ENCODE measurements around the gene MET. TPM values are rescaled to one million over a fixed set of nuclear protein-coding genes. Genes with fewer than 3 reads are reported as not detected.
A peak's percentile ranks its signal among the peaks of the same experiment; 100 is the strongest.

Gene MET
- total and polyA plus RNA-seq, 4 donors, result 10.2 to 41.9 (median 25.4) TPM

DNA sequence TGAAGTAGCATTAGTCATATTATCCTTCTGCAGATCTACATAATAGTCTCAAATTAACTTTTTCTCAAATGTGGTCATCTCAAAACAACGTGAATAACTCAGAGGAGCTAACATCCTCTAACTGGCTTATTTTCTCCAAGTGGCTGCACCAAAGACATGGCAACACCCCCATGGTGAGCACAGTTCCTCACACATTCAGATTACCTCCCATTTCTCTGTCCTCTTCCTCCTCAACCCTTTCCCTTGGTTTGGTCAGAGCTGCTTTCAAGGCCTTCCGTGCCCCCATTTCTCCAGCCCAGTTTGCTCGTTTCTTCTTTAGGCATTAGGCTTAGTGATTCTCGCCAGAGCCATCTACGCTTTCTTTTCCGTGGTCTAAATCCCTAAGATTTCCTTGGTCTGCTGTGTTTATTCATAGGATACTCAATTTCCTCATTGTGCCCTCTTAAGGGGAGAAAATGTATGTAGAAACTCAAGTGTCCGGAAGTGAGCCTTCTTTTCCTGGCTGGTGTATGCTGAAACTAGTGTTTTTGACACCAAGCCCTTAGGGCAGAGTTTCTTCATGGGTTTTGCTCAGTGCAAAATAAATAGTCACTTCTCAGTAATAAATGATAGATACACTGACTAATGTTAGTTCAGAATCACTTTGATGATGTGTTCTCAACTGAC, 2.6 kb downstream of the MET start:
- 72% methylated on average over 7 of the region's 7 CpGs for WGBS
- DNase-seq (ENCODE audit: low spot score), result no peak
- no peak overlapping the region for H3K9ac ChIP-seq (ENCODE audit: low read depth in 1 of 2, low read length in 2 of 2)
- TF ChIP-seq HNF4A (conservative IDR thresholded peaks at IDR 0.05), result peak in 1 of 2 donors; percentile 12
- TF ChIP-seq EGR1 (IDR thresholded peaks at IDR 0.05; ENCODE audit: low read depth in 2 of 2), result no peak
- TF ChIP-seq RAD21 (IDR thresholded peaks at IDR 0.05), result peak in 1 of 2 donors; percentile 19
- H3K36me3 ChIP-seq (ENCODE audit: control insufficient read depth in 4 of 4, insufficient read depth in 3 of 4, low read depth in 1 of 4, low read length in 3 of 4), result no peaks in the 10 kb centered on the region
- H3K27me3 ChIP-seq (ENCODE audit: control insufficient read depth in 4 of 4, insufficient read depth in 4 of 4, low read length in 3 of 4), result no peaks in the 10 kb centered on the region
- H3K4me1 ChIP-seq (ENCODE audit: control insufficient read depth in 4 of 4, insufficient read depth in 4 of 4, low read length in 3 of 4), result peaks cover 0 to 15% (median 8%) of the 10 kb centered on the region in 4 donors
- H3K4me3 ChIP-seq (ENCODE audit: low read depth in 1 of 3, low read length in 3 of 3), result peak overlapping the region in 1 of 3 donors; percentile 13
- H3K9me3 ChIP-seq (ENCODE audit: control insufficient read depth in 4 of 4, low read length in 3 of 4), result no peaks in the 10 kb centered on the region
- H3K27ac ChIP-seq (ENCODE audit: low read depth in 1 of 2, low read length in 2 of 2), result peak overlapping the region; percentile 44

DNA sequence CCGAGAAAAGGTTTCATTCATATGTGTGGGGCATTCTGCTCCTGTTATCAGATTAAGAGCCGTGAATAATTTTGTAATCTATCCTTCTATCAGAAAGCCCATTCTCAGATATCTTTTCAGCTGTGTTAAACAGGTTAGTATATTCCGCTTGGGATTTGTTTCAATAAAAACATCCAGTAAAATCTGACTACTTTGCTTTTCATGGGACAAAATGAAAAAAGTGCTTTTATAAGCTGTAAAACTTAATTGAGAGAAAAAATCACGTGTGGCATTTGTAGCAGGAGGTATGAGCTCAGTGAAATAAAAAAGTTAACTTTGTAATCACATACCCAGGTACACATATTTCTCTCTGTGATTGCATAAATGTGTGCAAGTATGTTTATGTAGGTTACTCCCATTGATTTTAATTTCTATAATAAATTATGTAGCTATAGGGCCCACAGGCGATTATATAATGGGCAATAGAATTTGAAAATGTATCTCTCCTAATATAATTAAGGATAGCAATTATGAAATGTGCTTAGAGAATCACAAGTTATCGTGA, 3.9 kb downstream of the MET start:
- Histone ChIP-seq H3K27me3 (ENCODE audit: control insufficient read depth in 4 of 4, insufficient read depth in 4 of 4, low read length in 3 of 4) (no peaks in the 10 kb centered on the region), H3K4me1 (ENCODE audit: control insufficient read depth in 4 of 4, insufficient read depth in 4 of 4, low read length in 3 of 4) (peaks cover 0 to 15% (median 6%) of the 10 kb centered on the region in 4 donors), H3K36me3 (ENCODE audit: control insufficient read depth in 4 of 4, insufficient read depth in 3 of 4, low read depth in 1 of 4, low read length in 3 of 4) (no peaks in the 10 kb centered on the region), H3K27ac (ENCODE audit: low read depth in 1 of 2, low read length in 2 of 2) (no peak overlapping the region), H3K9ac (ENCODE audit: low read depth in 1 of 2, low read length in 2 of 2) (no peak overlapping the region), H3K4me3 (ENCODE audit: low read depth in 1 of 3, low read length in 3 of 3) (no peak overlapping the region), H3K9me3 (ENCODE audit: control insufficient read depth in 4 of 4, low read length in 3 of 4) (no peaks in the 10 kb centered on the region)
- 80% methylated on average over 6 of the region's 6 CpGs for WGBS
- DNase-seq (ENCODE audit: low spot score), result no peak
- TF ChIP-seq HNF4A (conservative IDR thresholded peaks at IDR 0.05), result no peak

- no peak overlapping the region for H3K4me3 ChIP-seq (ENCODE audit: low read depth in 1 of 3, low read length in 3 of 3)
- H3K4me1 ChIP-seq (ENCODE audit: control insufficient read depth in 4 of 4, insufficient read depth in 4 of 4, low read length in 3 of 4), result peaks cover 0 to 8% (median 3%) of the 10 kb centered on the region in 4 donors
- H3K27ac ChIP-seq (ENCODE audit: low read depth in 1 of 2, low read length in 2 of 2), result no peak overlapping the region
- TF ChIP-seq YY1 (IDR thresholded peaks at IDR 0.05), result no peak
- TF ChIP-seq GABPA (IDR thresholded peaks at IDR 0.05 in 1 of 2, conservative IDR thresholded peaks at IDR 0.05 in 1 of 2), result no peak
- no peak for TF ChIP-seq RXRA (IDR thresholded peaks at IDR 0.05)
- no peak for TF ChIP-seq TAF1 (conservative IDR thresholded peaks at IDR 0.05)
- TF ChIP-seq NR2F2 (IDR thresholded peaks at IDR 0.05), result no peak
- TF ChIP-seq RAD21 (IDR thresholded peaks at IDR 0.05), result no peak
- TF ChIP-seq HNF4A (conservative IDR thresholded peaks at IDR 0.05), result no peak
- no peak for TF ChIP-seq ZBTB33 (IDR thresholded peaks at IDR 0.05)
- no peak for TF ChIP-seq HNF4G (IDR thresholded peaks at IDR 0.05)
- TF ChIP-seq REST (IDR thresholded peaks at IDR 0.05), result no peak
- TF ChIP-seq FOXA2 (IDR thresholded peaks at IDR 0.05), result no peak
- no peak for TF ChIP-seq FOXA1 (IDR thresholded peaks at IDR 0.05)
- TF ChIP-seq MAX (IDR thresholded peaks at IDR 0.05), result no peak
- 86% methylated on average over 1 of the region's 1 CpG for WGBS
- H3K9me3 ChIP-seq (ENCODE audit: control insufficient read depth in 4 of 4, low read length in 3 of 4), result no peaks in the 10 kb centered on the region
- no peak overlapping the region for H3K9ac ChIP-seq (ENCODE audit: low read depth in 1 of 2, low read length in 2 of 2)
- H3K27me3 ChIP-seq (ENCODE audit: control insufficient read depth in 4 of 4, insufficient read depth in 4 of 4, low read length in 3 of 4), result no peaks in the 10 kb centered on the region
- no peaks in the 10 kb centered on the region for H3K36me3 ChIP-seq (ENCODE audit: control insufficient read depth in 4 of 4, insufficient read depth in 3 of 4, low read depth in 1 of 4, low read length in 3 of 4)
- no peak for DNase-seq (ENCODE audit: low spot score)
These were observed 6.8 kb downstream of the MET start for GRCh38 chr7:116678780-116679179.
